Calu3 (cell line): ENCODE results near the gene INSIG2. TPM values are rescaled to one million over a fixed set of nuclear protein-coding genes. Genes with fewer than 3 reads are reported as not detected.

ENCODE experiments used
- BruUV-seq: library from RNA; stranded (reverse); fragments of 400-500 nt; replicated peaks from 2 replicates; lab custom pipeline; 2021; lab: Mats Ljungman, UMichigan
- CTCF ChIA-PET: fragments of 300-600 bp; sonication (Branson Sonifier 250); formaldehyde crosslinking; loops from one replicate; lab custom pipeline; 2022; ENCODE audit warnings: antibody characterized with exemption; lab: Charles Lee
- DNase-seq: peaks from one replicate; pipeline ENCODE4 v3.0.0; 2022
- H3K27ac Mint-ChIP-seq: one replicate; pipeline ENCODE4 v1.8.0; 2022; ENCODE audit warnings: mixed read lengths; ENCODE audit not compliant: unreplicated experiment
- H3K27me3 Mint-ChIP-seq: one replicate; pipeline ENCODE4 v1.8.0; 2022; ENCODE audit warnings: mixed read lengths; ENCODE audit not compliant: unreplicated experiment
- H3K36me3 Mint-ChIP-seq: one replicate; pipeline ENCODE4 v1.8.0; 2022; ENCODE audit warnings: mild to moderate bottlenecking, moderate library complexity, mixed read lengths; ENCODE audit not compliant: insufficient read depth, unreplicated experiment
- H3K4me1 Mint-ChIP-seq: one replicate; pipeline ENCODE4 v1.8.0; 2022; ENCODE audit warnings: mild to moderate bottlenecking, low read depth, mixed read lengths; ENCODE audit not compliant: unreplicated experiment
- H3K4me3 Mint-ChIP-seq: one replicate; pipeline ENCODE4 v1.8.0; 2022; ENCODE audit warnings: mild to moderate bottlenecking, low read depth, moderate library complexity, mixed read lengths; ENCODE audit not compliant: unreplicated experiment
- H3K9me3 Mint-ChIP-seq: one replicate; pipeline ENCODE4 v1.8.0; 2022; ENCODE audit warnings: low read depth, mixed read lengths; ENCODE audit not compliant: unreplicated experiment
- CTCF ChIP-seq: fragments of 200-600 bp; IDR thresholded peaks from one replicate; pipeline ENCODE4 v1.8.0; 2022; ENCODE audit warnings: antibody characterized with exemption; ENCODE audit not compliant: unreplicated experiment
- intact Hi-C: fragments of 100-400 bp; cut with micrococcal nuclease; formaldehyde crosslinking; loops from one replicate; pipeline ENCODE4 v1.10.0; 2022; ENCODE audit not compliant: unreplicated experiment
- total RNA-seq: library from RNA; stranded (reverse); gene quantifications from 2 replicates; pipeline ENCODE4 v1.2.3, GENCODE V29; 2022

INSIG2 gene
- total RNA-seq, 1 experiment from 2014 or later = 67.1 TPM

GRCh38 chr2:118045286-118045685, 43.0 kb upstream of the INSIG2 start:
- no peak for TF ChIP-seq CTCF
- Mint-ChIP-seq H3K9me3 (no peaks in the 10 kb centered on the region), H3K4me1 (peaks cover 59% of the 10 kb centered on the region), H3K36me3 (no peaks in the 10 kb centered on the region), H3K27me3 (no peaks in the 10 kb centered on the region), H3K27ac (no peak overlapping the region), H3K4me3 (no peak overlapping the region)
- no TSS peak for BruUV-seq
- DNase-seq = no peak
- CTCF ChIA-PET = interaction anchor here (2.0 to 2.1 kb wide), 2 partner anchors 16 to 40 kb away, joined by 7 to 13 read pairs; no protein-coding TSS in a partner anchor
- intact Hi-C loops = loop anchor here (5.0 kb wide), 2 partner anchors 142 to 812 kb away; no protein-coding TSS in a partner anchor

- Mint-ChIP-seq H3K27ac (peak overlapping the region; percentile 30), H3K36me3 (no peaks in the 10 kb centered on the region), H3K4me3 (peak overlapping the region; percentile 9), H3K4me1 (peaks cover 67% of the 10 kb centered on the region), H3K9me3 (no peaks in the 10 kb centered on the region), H3K27me3 (no peaks in the 10 kb centered on the region)
- DNase-seq = no peak
- CTCF ChIA-PET = interaction anchor here (0.7 to 2.1 kb wide), 20 partner anchors 12 to 809 kb away, joined by 3 to 16 read pairs (median 5); partner anchors contain the start of gene INSIG2
- intact Hi-C loops = loop anchor here (1.0 to 5.0 kb wide), 7 partner anchors 15 to 811 kb away; no protein-coding TSS in a partner anchor
- TF ChIP-seq CTCF = peak; percentile 38
- BruUV-seq = no TSS peak
Measured at GRCh38 chr2:118046634-118047210, 41.5 kb upstream of the INSIG2 start.

- no TSS peak for BruUV-seq
- H3K27ac Mint-ChIP-seq = peak overlapping the region; percentile 30
- peaks cover 67% of the 10 kb centered on the region for H3K4me1 Mint-ChIP-seq
- no peak for DNase-seq
- TF ChIP-seq CTCF = no peak
- CTCF ChIA-PET = interaction anchor here (0.9 to 2.1 kb wide), 20 partner anchors 11 to 808 kb away, joined by 3 to 16 read pairs (median 6); partner anchors contain the start of gene INSIG2
- no peaks in the 10 kb centered on the region for H3K36me3 Mint-ChIP-seq
- H3K27me3 Mint-ChIP-seq = no peaks in the 10 kb centered on the region
- H3K9me3 Mint-ChIP-seq = no peaks in the 10 kb centered on the region
- intact Hi-C loops = loop anchor here (1.0 to 5.0 kb wide), 6 partner anchors 38 to 810 kb away; no protein-coding TSS in a partner anchor
- peak overlapping the region; percentile 9 for H3K4me3 Mint-ChIP-seq
Measured at GRCh38 chr2:118047380-118047826, 40.9 kb upstream of the INSIG2 start.

GRCh38 chr2:118048401-118048800, 39.9 kb upstream of the INSIG2 start:
- TF ChIP-seq CTCF = no peak
- H3K9me3 Mint-ChIP-seq = no peaks in the 10 kb centered on the region
- DNase-seq = no peak
- CTCF ChIA-PET = interaction anchor here (1.3 kb wide), 1 partner anchor 14 kb away, joined by 7 read pairs; no protein-coding TSS in a partner anchor
- BruUV-seq = no TSS peak
- H3K27me3 Mint-ChIP-seq = no peaks in the 10 kb centered on the region
- no peaks in the 10 kb centered on the region for H3K36me3 Mint-ChIP-seq
- intact Hi-C loops = loop anchor here (5.0 kb wide), 2 partner anchors 139 to 809 kb away; no protein-coding TSS in a partner anchor
- H3K27ac Mint-ChIP-seq = no peak overlapping the region
- no peak overlapping the region for H3K4me3 Mint-ChIP-seq
- peaks cover 66% of the 10 kb centered on the region for H3K4me1 Mint-ChIP-seq
